ENCODE measurements around the gene DNAAF2.
A peak's percentile ranks its signal among the peaks of the same experiment; 100 is the strongest.

The DNAAF2 gene

DNA sequence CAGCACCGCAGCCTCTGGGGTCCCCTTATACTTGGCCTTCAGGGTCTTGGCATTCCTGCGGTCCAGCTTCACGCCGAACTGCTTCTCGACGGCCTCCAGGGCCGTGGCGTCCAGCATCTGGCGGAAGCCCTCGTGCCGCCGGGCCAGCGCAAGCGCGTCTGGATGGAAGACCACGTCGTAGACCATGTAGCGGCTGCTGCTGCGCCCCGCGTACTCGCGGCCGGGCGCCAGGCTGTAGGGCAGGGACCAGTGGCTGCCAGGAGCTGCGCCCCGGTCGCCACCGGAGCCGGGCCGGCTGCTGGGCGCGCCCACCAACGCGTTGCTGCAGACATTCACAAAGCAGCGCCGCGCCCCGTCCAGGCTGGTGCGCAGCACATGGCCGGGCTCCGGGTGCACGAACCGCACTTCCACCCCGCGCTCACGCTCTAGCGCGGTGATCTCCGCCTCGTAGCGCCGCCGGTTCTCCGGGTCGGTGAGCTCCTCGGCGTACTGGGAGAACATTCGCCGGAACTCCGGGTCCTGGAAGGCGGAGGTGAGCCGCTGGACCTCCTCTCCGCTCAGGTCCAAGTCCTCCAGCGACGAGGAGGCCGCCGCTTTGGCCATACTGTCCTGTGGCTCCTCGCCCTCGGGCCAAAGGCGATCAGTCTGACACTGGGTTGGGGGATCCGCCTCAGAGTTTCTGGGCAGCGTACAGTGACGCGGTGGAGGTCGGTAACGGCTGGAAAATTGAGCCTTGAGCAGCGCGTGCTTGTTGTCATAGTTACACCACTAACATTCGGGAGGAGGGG is at the start of gene DNAAF2:
DNAAF2 (minus strand) TSS at position 698 of the 788 bp plus-strand sequence; CDS start at position 603, 95 bp downstream.
- H3K4me1 Mint-ChIP-seq, result peaks cover 44% of the 10 kb centered on the region
- no peak for TF ChIP-seq CTCF (IDR thresholded peaks at IDR 0.05)
- H3K36me3 Mint-ChIP-seq (ENCODE audit: low read depth), result peaks cover 49% of the 10 kb centered on the region
- DNase-seq, result peak; percentile 73
- no peaks in the 10 kb centered on the region for H3K9me3 Mint-ChIP-seq
- peak within 1 kb of the TSS; percentile 98 for H3K4me3 Mint-ChIP-seq
- H3K27ac Mint-ChIP-seq, result peak within 1 kb of the TSS; percentile 100
- peaks cover 2% of the 10 kb centered on the region for H3K27me3 Mint-ChIP-seq (ENCODE audit: low read depth, poor library complexity)

DNA sequence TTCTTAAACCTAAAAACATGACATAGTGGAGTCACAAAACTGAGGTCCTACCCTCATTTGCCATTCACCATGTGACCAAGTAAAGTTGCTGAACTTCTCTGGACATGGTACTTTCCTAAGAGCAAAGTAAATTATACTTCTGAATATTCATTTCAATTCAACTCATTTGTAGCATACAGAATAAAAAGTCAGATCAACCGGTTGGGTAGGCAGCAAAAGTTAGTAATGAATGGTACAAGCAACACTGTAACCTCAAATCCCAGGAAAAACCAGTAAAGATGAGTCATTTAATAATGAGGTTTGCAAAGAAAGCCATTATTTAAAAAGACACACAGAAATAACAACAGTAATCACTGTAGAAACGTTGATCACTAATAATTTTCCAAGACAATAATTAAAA is 44.2 kb upstream of the DNAAF2 start:
- Mint-ChIP-seq H3K4me3 (no peak overlapping the region), H3K27ac (no peak overlapping the region), H3K4me1 (no peaks in the 10 kb centered on the region), H3K36me3 (ENCODE audit: low read depth) (peaks cover 70% of the 10 kb centered on the region), H3K27me3 (ENCODE audit: low read depth, poor library complexity) (no peaks in the 10 kb centered on the region), H3K9me3 (no peaks in the 10 kb centered on the region)
- no peak for TF ChIP-seq CTCF (IDR thresholded peaks at IDR 0.05)
- DNase-seq, result no peak

GRCh38 chr14:49677643-49678042 is 42.6 kb upstream of the DNAAF2 start:
- no peaks in the 10 kb centered on the region for H3K27me3 Mint-ChIP-seq (ENCODE audit: low read depth, poor library complexity)
- H3K4me1 Mint-ChIP-seq, result no peaks in the 10 kb centered on the region
- no peak overlapping the region for H3K4me3 Mint-ChIP-seq
- H3K27ac Mint-ChIP-seq, result no peak overlapping the region
- DNase-seq, result no peak
- no peak for TF ChIP-seq CTCF (IDR thresholded peaks at IDR 0.05)
- peaks cover 74% of the 10 kb centered on the region for H3K36me3 Mint-ChIP-seq (ENCODE audit: low read depth)
- no peaks in the 10 kb centered on the region for H3K9me3 Mint-ChIP-seq

DNA sequence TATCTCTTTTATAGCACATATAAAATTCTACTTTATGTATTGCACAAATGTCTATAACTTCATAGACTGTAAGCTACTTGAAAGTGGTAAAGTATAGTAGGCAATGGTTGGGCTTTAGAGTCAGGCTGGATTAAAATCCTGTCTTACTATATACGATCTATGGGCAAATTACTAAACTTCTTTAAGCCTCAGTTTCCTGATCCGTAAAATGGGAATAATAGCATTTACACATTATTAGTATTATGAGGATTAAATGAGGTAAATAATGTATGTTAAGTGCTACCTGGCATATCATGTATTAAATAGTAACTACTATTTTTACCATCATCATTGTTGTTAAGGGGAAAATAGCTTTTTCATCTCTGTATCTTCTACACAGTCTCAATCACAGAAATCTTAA is 38.5 kb upstream of the DNAAF2 start:
- Mint-ChIP-seq H3K4me1 (no peaks in the 10 kb centered on the region), H3K4me3 (no peak overlapping the region), H3K9me3 (no peaks in the 10 kb centered on the region), H3K36me3 (ENCODE audit: low read depth) (peaks cover 56% of the 10 kb centered on the region), H3K27ac (peak overlapping the region; percentile 79), H3K27me3 (ENCODE audit: low read depth, poor library complexity) (no peaks in the 10 kb centered on the region)
- DNase-seq, result no peak
- TF ChIP-seq CTCF (IDR thresholded peaks at IDR 0.05), result no peak

DNA sequence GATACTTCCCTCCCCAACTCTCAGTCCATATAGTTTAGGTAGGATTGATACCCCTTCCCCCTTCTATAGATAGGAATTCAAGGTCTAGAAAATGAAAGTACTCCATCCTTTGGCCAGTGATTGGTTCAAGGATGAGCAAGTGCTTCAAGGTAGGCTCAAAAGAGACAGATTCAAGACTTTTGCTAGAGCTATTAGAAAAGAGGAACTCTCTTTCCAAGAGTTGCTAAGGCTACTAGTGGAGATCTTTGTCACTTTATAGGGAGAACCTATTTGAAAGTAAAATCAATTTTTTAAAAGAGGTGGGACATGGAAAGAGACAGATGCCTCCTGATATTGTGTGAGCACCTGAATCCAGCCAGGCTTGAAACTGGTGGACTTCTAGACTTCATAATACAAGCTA is 35.4 kb upstream of the DNAAF2 start:
- no peaks in the 10 kb centered on the region for H3K9me3 Mint-ChIP-seq
- no peak overlapping the region for H3K27ac Mint-ChIP-seq
- peaks cover 46% of the 10 kb centered on the region for H3K36me3 Mint-ChIP-seq (ENCODE audit: low read depth)
- TF ChIP-seq CTCF (IDR thresholded peaks at IDR 0.05), result no peak
- no peaks in the 10 kb centered on the region for H3K4me1 Mint-ChIP-seq
- no peak for DNase-seq
- no peaks in the 10 kb centered on the region for H3K27me3 Mint-ChIP-seq (ENCODE audit: low read depth, poor library complexity)
- no peak overlapping the region for H3K4me3 Mint-ChIP-seq

All from nephron progenitor cell (in vitro differentiated cells).